HG03039 (cell line): Measurements from ENCODE around the gene ADSL.
"Not testable (repeated sequence)": the region's sequence is repeated elsewhere in the genome, so short reads cannot be mapped to it uniquely, and the experiment has no call there.

ENCODE experiments used
- ATAC-seq: cut with Tn5 transposase; IDR thresholded peaks from one replicate; pipeline ENCODE4 v1.9.1; 2021; ENCODE audit warnings: mild to moderate bottlenecking, moderate library complexity; ENCODE audit not compliant: unreplicated experiment

Gene ADSL

GRCh38 chr22:40366068-40366467, 19.8 kb downstream of the ADSL start:
- no peak for ATAC-seq

DNA sequence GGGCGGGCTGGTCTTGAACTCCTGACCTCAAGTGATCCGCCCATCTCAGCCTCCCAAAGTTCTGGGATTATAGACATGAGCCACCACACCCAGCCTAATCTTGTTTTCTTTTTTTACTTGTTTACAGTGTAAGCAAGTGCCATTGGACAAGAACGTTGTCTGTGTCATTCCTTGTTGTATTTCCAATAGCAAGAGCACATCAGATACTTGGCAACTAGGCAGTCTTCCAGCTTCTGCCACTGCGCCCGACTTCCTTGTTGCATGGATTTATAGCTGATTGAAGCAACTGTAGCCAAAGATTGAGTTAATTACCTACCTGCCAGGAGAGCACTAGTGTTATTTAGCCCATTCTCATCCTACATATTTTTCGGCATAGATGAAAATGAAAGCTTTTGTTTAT, 21.0 kb downstream of the ADSL start:
- no peak for ATAC-seq

- ATAC-seq = no peak
These were observed 21.7 kb downstream of the ADSL start for GRCh38 chr22:40368016-40368415.

DNA sequence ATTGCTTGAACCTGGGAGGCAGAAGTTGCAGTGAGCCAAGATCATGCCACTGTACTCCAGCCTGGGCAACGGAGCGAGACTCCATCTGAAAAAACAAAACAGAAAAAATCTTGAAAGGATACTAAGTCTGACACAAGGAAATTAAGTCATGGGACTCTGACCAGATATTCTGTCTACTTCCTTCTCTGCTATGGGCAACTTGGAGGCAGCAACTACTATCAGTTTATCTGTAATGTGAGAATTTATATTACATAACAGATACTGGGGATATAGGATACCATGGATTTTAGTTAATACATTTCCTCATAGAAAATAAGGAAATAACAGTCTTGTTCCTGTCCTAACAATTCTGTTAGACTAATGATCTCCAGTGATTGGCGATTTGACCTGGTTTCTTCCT, 22.5 kb downstream of the ADSL start:
- ATAC-seq = no peak

DNA sequence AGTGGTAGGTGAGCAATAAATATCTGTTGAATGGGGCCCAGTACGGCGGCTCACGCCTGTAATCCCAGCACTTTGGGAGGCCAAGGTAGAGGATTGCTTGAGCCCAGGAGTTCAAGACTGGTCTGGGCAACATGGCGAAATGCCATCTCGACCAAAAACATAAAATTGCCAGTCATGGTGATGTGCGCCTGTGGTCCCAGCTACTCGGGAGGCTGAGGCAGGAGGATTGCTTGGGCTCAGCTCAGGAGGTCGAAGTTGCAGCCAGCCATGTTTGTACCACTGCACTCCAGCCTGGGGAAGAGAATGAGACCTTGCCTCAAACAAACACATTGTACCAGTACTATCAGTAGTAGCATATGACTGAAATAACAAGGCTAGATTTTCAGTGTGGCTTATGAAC, 28.3 kb downstream of the ADSL start:
- no peak for ATAC-seq

GRCh38 chr22:40376149-40376548, 29.8 kb downstream of the ADSL start:
- no peak for ATAC-seq

GRCh38 chr22:40377931-40378330, 31.6 kb downstream of the ADSL start:
- ATAC-seq = no peak

GRCh38 chr22:40378448-40378847, 32.1 kb downstream of the ADSL start:
- ATAC-seq = not testable (repeated sequence)

GRCh38 chr22:40381461-40381860, 35.2 kb downstream of the ADSL start:
- no peak for ATAC-seq

DNA sequence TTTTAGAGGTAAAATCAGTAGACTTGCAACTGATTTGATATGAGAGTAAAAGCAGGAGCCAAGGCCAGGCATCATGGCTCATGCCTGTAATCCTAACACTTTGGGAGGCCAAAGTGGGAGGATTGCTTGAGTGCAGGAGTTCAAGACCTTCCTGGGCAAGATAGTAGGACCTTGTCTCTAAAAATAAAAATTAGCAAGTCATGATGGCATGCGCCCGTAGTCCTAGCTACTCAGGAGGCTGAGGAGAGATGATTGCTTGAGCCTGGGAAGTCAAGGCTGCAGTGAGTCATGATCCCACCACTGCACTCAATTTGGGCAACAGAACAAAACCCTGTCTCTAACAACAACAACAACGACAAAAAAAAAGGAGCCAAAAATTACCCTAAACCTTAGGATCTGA, 37.6 kb downstream of the ADSL start:
- no peak for ATAC-seq

DNA sequence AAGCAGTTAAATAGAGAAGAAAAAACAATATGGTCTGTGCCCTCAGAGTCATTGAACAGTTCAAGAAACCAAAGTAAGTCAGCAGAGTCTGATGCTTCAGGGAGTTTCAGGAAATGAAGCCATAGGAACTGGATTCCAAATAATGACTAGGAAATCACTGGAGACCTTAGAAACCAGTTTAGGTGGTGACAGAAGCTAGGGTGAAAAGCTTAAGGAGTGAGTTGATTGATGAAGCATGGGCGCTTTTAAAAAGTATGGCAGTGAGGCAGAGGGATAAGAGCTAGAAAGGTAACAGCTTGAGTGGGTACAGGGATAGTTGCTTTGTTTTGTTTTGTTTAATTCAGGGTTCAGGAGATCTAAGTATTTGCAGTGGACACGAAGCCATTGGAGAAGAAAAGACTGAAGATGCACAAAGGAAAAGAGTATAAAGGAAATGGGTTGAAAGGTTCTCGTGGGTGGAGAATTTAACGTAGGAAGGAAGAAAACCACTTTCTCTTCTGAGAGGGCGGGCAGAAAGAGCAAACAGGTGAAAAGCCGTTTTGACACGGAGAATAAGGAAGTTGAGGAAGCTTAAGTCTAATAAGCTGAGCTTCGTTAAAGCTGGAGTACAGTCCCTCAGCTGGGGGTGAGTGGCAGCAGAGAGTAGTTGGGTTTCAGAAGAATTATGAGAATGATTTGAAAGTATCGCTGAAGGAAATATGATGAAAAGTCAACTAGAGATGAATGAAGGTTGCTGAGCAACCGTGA, 38.9 kb downstream of the ADSL start:
- no peak for ATAC-seq

GRCh38 chr22:40387746-40388145, 41.4 kb downstream of the ADSL start:
- ATAC-seq = no peak

DNA sequence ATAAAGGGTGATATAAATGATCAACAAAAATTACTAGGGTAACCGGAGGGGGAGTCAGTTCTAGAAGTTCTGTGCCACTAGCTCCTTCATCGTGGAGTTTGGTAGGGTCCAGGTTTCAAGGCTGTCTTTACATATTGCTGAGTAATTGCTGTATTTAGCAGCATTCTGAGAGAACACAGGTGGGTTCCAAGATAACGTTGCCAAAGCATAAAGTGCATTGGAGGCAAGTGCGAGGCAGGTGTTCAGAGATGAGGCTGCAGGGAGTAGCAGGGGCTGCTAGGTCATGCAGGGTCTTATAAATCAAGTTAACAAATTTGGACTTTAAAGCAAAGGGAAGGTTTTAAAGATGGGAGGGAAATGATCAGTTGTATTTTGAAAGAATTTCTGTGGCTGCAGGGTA, 41.9 kb downstream of the ADSL start:
- ATAC-seq = no peak

DNA sequence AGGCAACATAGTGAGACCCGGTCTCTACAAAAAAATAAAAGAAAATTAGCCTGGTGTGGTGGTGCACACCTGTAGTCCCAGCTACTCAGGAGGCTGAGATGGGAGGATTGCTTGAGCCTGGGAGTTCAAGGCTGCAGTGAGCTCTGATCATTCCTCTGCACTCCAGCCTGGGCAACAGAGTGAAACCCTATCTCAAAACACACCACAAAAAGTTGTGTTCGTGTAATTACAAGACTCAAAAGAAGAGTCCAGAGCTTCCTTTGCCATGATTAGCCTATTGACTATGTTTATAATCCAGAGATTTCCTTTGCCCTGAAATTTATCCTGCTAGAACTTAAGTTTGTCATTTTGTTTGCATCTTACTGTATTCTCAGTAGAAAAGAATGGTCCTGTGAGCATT, 45.1 kb downstream of the ADSL start:
- no peak for ATAC-seq

- ATAC-seq = no peak
These were observed 46.3 kb downstream of the ADSL start for GRCh38 chr22:40392618-40393017.

- ATAC-seq = no peak
These were observed 48.3 kb downstream of the ADSL start for GRCh38 chr22:40394607-40395006.

DNA sequence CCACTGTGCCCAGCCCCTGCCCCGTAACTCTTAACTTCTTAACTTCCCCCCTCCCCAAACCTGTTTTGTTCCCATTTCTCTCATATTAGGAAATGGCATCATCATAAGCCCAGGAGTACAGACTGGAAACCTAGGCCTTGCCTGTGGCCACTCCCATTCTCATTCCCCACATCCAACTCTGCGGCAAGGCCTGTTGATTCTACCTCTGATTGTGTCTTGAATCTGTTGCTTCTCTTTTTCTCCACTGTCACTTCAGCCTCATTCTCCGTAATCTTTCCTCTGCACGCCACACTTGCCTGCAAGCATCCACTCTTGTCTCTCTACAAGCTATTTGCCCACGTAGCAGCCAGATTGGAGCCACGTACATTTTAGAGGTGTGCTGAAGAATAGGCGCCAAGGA, 49.3 kb downstream of the ADSL start:
- no peak for ATAC-seq

DNA sequence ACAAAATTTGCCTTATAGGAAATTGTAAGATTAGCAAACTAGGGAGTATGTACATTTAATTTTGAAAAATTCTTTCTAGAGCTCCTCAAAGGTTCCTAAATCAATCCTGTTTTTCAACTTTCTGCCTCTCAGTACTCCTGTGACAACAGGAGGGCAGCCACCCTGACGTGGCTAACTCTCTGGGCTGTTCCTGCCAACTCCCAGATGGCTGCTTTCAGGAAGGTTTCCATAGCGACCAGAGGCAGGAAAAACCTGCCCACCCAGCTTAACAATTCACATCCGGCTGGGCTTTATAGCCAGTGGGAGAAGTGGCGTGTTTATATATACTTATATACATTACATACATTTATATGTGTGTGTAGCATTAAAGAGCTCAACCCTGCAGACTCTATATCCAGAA, 50.6 kb downstream of the ADSL start:
- ATAC-seq = no peak

- ATAC-seq = no peak
These were observed 51.1 kb downstream of the ADSL start for GRCh38 chr22:40397396-40397795.

- ATAC-seq = no peak
These were observed 53.3 kb downstream of the ADSL start for GRCh38 chr22:40399621-40400020.

DNA sequence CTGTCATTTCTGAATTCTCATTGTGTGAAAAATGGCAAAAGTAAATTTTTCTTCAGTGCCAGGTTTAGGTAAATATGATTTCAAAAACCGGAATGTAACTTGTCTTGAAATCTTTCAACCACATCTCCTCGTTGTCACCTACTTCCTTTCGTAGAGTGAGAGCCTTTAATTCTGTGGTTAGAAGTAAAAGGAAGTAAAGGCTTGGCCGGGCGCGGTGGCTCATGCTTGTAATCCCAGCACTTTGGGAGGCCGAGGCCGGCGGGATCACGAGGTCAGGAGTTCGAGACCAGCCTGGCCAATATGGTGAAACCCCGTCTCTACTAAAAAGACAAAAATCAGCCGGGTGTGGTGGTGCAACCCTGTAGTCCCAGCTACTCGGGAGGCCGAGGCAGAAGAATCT, 53.9 kb downstream of the ADSL start:
- no peak for ATAC-seq

- ATAC-seq = no peak
These were observed 55.2 kb downstream of the ADSL start for GRCh38 chr22:40401532-40401931.

DNA sequence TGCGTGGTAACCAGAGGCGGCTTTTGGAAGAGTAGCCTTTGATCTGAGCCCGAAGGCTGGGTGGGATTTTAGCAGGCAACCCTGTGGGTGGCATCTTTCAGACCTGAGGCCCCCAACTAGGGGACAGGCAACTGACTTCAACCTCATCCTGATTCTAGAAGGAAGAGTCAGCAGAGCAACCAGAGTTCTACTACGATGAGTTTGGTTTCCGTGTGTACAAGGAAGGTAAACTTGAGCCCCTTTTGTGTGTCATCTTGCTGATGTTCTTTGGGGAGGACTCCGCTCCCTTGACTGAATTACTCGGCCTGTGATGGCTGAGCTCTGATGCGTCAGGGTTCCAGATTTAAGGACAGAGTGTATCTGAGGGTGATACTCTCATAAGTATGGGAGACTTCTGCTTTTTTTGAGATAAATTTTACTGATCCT, 55.7 kb downstream of the ADSL start:
- ATAC-seq = no peak
